GM12878 (cell line): ENCODE data around the gene NOC4L. TPM values are rescaled to one million over a fixed set of nuclear protein-coding genes. Genes with fewer than 3 reads are reported as not detected.

Experiments used
- ATAC-seq: fragments of 200-7000 bp; cut with Tn5 transposase; 3 replicates; pipeline ENCODE4 v1.9.1; 2020; ENCODE audit warnings: mild to moderate bottlenecking, moderate library complexity
- BruUV-seq: library from RNA; stranded (reverse); fragments of 400-500 nt; replicated peaks from 2 replicates; lab custom pipeline; 2021; lab: Mats Ljungman, UMichigan
- CTCF ChIA-PET: fragments of 300-600 bp; sonication (Branson Sonifier 250); formaldehyde crosslinking; extraction: SDS; loops from one replicate; lab custom pipeline; 2021; ENCODE audit warnings: inconsistent platforms; lab: Yijun Ruan, JAX
- POLR2A ChIA-PET: fragments of 350-600 bp; formaldehyde crosslinking; extraction: SDS; loops from one replicate; lab custom pipeline; 2021; ENCODE audit warnings: inconsistent platforms; lab: Charles Lee
- RAD21 ChIA-PET: fragments of 300-600 bp; sonication (Branson Sonifier 250); formaldehyde crosslinking; loops from one replicate; lab custom pipeline; 2023; ENCODE audit warnings: antibody characterized with exemption; ENCODE audit not compliant: unreplicated experiment; lab: Charles Lee
- SMC1A ChIA-PET: fragments of 300-600 bp; sonication (Branson Sonifier 250); formaldehyde crosslinking; loops from one replicate; lab custom pipeline; 2023; ENCODE audit not compliant: unreplicated experiment, uncharacterized antibody; lab: Charles Lee
- DNase-seq: peaks from one replicate; pipeline ENCODE4 v3.0.0-alpha.2; 2011; ENCODE audit warnings: low read depth, low spot score
- FAIRE-seq: peaks from 3 replicates; lab custom pipeline; 2011; peaks lifted over from hg19 to GRCh38; lab: Jason Lieb, UNC
- H2AFZ ChIP-seq: 2 replicates; pipeline ENCODE4 v1.6.0; 2011; ENCODE audit warnings: low read depth, low read length, control low read depth; ENCODE audit not compliant: control insufficient read depth
- H3K27ac ChIP-seq: 2 replicates; pipeline ENCODE4 v1.5.1; 2011; ENCODE audit warnings: control low read depth; ENCODE audit not compliant: control insufficient read depth, insufficient read depth
- H3K27me3 ChIP-seq, 2 experiments: replicated peaks in 1 of 2; 2 replicates each; pipeline versions ENCODE4 v1.6.0 to v1.6.1; 2011; ENCODE audit warnings: low read length in 1 of 2; ENCODE audit not compliant: control insufficient read depth in 2 of 2, insufficient read depth in 2 of 2
- H3K36me3 ChIP-seq, 2 experiments: 2 replicates each; pipeline ENCODE4 v1.5.1; 2011; ENCODE audit warnings: low read length in 1 of 2; ENCODE audit not compliant: control insufficient read depth in 2 of 2, insufficient read depth in 2 of 2
- H3K4me1 ChIP-seq: 2 replicates; pipeline ENCODE4 v1.6.1; 2011; ENCODE audit warnings: mild to moderate bottlenecking, low read length, moderate library complexity, mixed read lengths; ENCODE audit not compliant: control insufficient read depth, insufficient read depth
- H3K4me2 ChIP-seq: 2 replicates; pipeline ENCODE4 v1.6.0; 2011; ENCODE audit warnings: control low read depth; ENCODE audit not compliant: control insufficient read depth, insufficient read depth
- H3K4me3 ChIP-seq: fragments of 200-600 bp; sonication (generic); 2 replicates; pipeline ENCODE4 v1.5.1; 2016
- H3K79me2 ChIP-seq: 2 replicates; pipeline ENCODE4 v1.6.0; 2011; ENCODE audit warnings: low read length; ENCODE audit not compliant: control insufficient read depth, insufficient read depth
- H3K9ac ChIP-seq: 2 replicates; pipeline ENCODE4 v1.8.0; 2011; ENCODE audit warnings: low read length, control low read depth, mixed read lengths; ENCODE audit not compliant: control insufficient read depth, insufficient read depth
- H3K9me3 ChIP-seq: replicated peaks from 3 replicates; pipeline ENCODE4 v1.5.1; 2011; ENCODE audit warnings: mild to moderate bottlenecking, low read length; ENCODE audit not compliant: control insufficient read depth, insufficient read depth
- H4K20me1 ChIP-seq: 2 replicates; pipeline ENCODE4 v1.6.0; 2011; ENCODE audit not compliant: control insufficient read depth, insufficient read depth
- GATAD2B ChIP-seq: fragments of 450-650 bp; conservative IDR thresholded peaks from 2 replicates; pipeline ENCODE4 v1.6.1; 2017; ENCODE audit warnings: low read depth, mild to moderate bottlenecking, moderate library complexity
- MTA3 ChIP-seq: IDR thresholded peaks from 2 replicates; pipeline ENCODE4 v1.6.1; 2012; ENCODE audit warnings: low read length, inconsistent platforms, borderline replicate concordance
- WRNIP1 ChIP-seq: IDR thresholded peaks from 2 replicates; pipeline ENCODE4 v1.6.1; 2011; ENCODE audit warnings: low read depth, low read length, improper control_type of control experiment, borderline replicate concordance
- ZBTB11 ChIP-seq: fragments of 450-650 bp; formaldehyde crosslinking; IDR thresholded peaks from 2 replicates; pipeline ENCODE4 v1.5.0; 2022; ENCODE audit warnings: mild to moderate bottlenecking, missing genetic modification characterization
- ZNF24 ChIP-seq: fragments of 450-650 bp; IDR thresholded peaks from 2 replicates; pipeline ENCODE4 v1.6.1; 2017; ENCODE audit warnings: antibody characterized with exemption, mild to moderate bottlenecking
- ZNF687 ChIP-seq: fragments of 450-650 bp; IDR thresholded peaks from 2 replicates; pipeline ENCODE4 v1.6.1; 2017; ENCODE audit warnings: mild to moderate bottlenecking, moderate library complexity
- WGBS: methylation state at CpG from one replicate; pipeline ENCODE4 v1.1.6; 2016; ENCODE audit warnings: low lambda C conversion rate; ENCODE audit not compliant: insufficient replicate concordance, insufficient coverage; ENCODE audit errors: missing lambda C conversion rate; 5-methylcytosine and 5-hydroxymethylcytosine counted together
- in situ Hi-C: fragments of 300-500 bp; cut with MboI; formaldehyde crosslinking; loops from 9 replicates; pipeline ENCODE4 v1.14.3; 2018; ENCODE audit warnings: mixed read lengths
- intact Hi-C: fragments of 100-400 bp; cut with micrococcal nuclease; formaldehyde crosslinking; loops from one replicate; pipeline ENCODE4 v1.14.2; 2022; ENCODE audit not compliant: unreplicated experiment
- polyA plus RNA-seq, 11 experiments: library from polyadenylated mRNA; depleted of rRNA in 4 of 11; unstranded in 6 of 11; stranded (reverse) in 5 of 11; fragments of >200 nt; fragmentation: Nextera tagmentation in 4 of 11; fragmentation: Illumina TruSeq in 1 of 11; extraction: Ambion mirVana in 4 of 11; extraction: Trizol in 1 of 11; gene quantifications; 1 replicate in 1 of 11; 2 replicates in 10 of 11; pipeline versions ENCODE4 v1.2.1 to v1.2.3, GENCODE V29; 2011 to 2016; ENCODE audit warnings: inconsistent platforms in 2 of 11, missing spikeins in 2 of 11, low read depth in 1 of 11
- total RNA-seq, 4 experiments: library from RNA; depleted of rRNA in 3 of 4; stranded (reverse); fragments of >200 nt in 3 of 4; fragmentation: Illumina TruSeq in 1 of 4; extraction: Trizol in 1 of 4; gene quantifications; 2 replicates each; pipeline versions ENCODE4 v1.2.1 to v1.2.3, GENCODE V29; 2013 to 2021

The NOC4L gene
- total and polyA plus RNA-seq, 10 of the 15 experiments (the other 5 are each of a cell fraction or from before 2014, with no cell fraction given) = 0.72 to 68.2 (median 15.2) TPM

- ChIA-PET SMC1A (no interaction called here), RAD21 (no interaction called here), CTCF (interaction anchor here (1.8 kb wide), 1 partner anchor 8 kb away, joined by 6 read pairs; no protein-coding TSS in a partner anchor), POLR2A (interaction anchor here (0.6 kb wide), 1 partner anchor 208 kb away, joined by 9 read pairs; no protein-coding TSS in a partner anchor)
- no peak overlapping the region for H2AFZ ChIP-seq
- H3K9me3 ChIP-seq = peaks cover 4% of the 10 kb centered on the region
- ATAC-seq = no peak
- peaks cover 0 to 5% of the 10 kb centered on the region in 2 experiments for H3K36me3 ChIP-seq
- DNase-seq = no peak
- no peak overlapping the region for H3K4me3 ChIP-seq
- no peaks in the 10 kb centered on the region for H3K4me1 ChIP-seq
- no TSS peak for BruUV-seq
- no peaks in the 10 kb centered on the region for H3K27me3 ChIP-seq
- no peaks in the 10 kb centered on the region for H3K79me2 ChIP-seq
- H3K27ac ChIP-seq = no peak overlapping the region
- H4K20me1 ChIP-seq = no peaks in the 10 kb centered on the region
- in situ Hi-C loops (no loop called here), intact Hi-C loops (no loop called here)
- WGBS = 60% methylated on average over 14 of the region's 17 CpGs
- FAIRE-seq = no peak
- H3K9ac ChIP-seq = no peak overlapping the region
- TF ChIP-seq WRNIP1 (no peak), ZNF687 (no peak), ZNF24 (no peak), GATAD2B (no peak), MTA3 (no peak), ZBTB11 (CRISPR knock-in tag) (no peak)
- H3K4me2 ChIP-seq = no peak overlapping the region
These were observed 17.7 kb downstream of the NOC4L start for GRCh38 chr12:132161796-132162507.
